Neuron (in vitro differentiated cells): ENCODE data around the gene FASTKD3.

Experiments
- H2AFZ ChIP-seq: one replicate; pipeline ENCODE4 v1.6.1; 2013; ENCODE audit warnings: low read depth, mild to moderate bottlenecking, inconsistent platforms, low read length, moderate library complexity
- H3K27me3 ChIP-seq: one replicate; pipeline ENCODE4 v1.6.1; 2013; ENCODE audit warnings: low read length; ENCODE audit not compliant: insufficient read depth
- H3K36me3 ChIP-seq: one replicate; pipeline ENCODE4 v1.6.1; 2013; ENCODE audit warnings: low read length; ENCODE audit not compliant: insufficient read depth
- H3K4me1 ChIP-seq: one replicate; pipeline ENCODE4 v1.6.1; 2013; ENCODE audit warnings: low read length; ENCODE audit not compliant: insufficient read depth
- H3K4me3 ChIP-seq: 2 replicates; pipeline ENCODE4 v1.5.1; 2013; ENCODE audit warnings: mild to moderate bottlenecking, low read length, moderate library complexity
- H3K9me3 ChIP-seq: one replicate; pipeline ENCODE4 v1.6.1; 2013; ENCODE audit warnings: low read length

The FASTKD3 gene

GRCh38 chr5:7851617-7852289 is 17.1 kb downstream of the FASTKD3 start:
- H3K4me1 ChIP-seq = peaks cover 7% of the 10 kb centered on the region
- no peaks in the 10 kb centered on the region for H3K36me3 ChIP-seq
- no peaks in the 10 kb centered on the region for H3K9me3 ChIP-seq
- no peak overlapping the region for H2AFZ ChIP-seq
- H3K4me3 ChIP-seq = no peak overlapping the region
- no peaks in the 10 kb centered on the region for H3K27me3 ChIP-seq

DNA sequence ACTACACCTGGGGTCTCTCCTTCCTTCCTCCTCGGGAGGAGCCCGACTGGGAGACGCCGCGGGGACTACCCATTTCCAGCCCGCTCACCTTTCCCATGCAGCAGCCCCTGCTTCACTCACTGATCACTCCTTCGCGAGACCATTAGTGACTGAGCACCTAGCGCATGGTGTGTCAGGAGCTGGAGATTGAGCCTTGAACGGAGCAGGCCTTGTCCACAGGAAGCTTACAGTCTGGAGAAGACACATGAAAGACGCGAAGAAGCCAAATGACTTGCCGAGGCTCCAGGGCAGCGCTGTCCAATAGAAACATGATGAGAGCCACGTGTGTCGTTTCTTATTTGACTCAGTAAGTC is 17.6 kb downstream of the FASTKD3 start:
- H3K4me3 ChIP-seq = peak overlapping the region; percentile 53

DNA sequence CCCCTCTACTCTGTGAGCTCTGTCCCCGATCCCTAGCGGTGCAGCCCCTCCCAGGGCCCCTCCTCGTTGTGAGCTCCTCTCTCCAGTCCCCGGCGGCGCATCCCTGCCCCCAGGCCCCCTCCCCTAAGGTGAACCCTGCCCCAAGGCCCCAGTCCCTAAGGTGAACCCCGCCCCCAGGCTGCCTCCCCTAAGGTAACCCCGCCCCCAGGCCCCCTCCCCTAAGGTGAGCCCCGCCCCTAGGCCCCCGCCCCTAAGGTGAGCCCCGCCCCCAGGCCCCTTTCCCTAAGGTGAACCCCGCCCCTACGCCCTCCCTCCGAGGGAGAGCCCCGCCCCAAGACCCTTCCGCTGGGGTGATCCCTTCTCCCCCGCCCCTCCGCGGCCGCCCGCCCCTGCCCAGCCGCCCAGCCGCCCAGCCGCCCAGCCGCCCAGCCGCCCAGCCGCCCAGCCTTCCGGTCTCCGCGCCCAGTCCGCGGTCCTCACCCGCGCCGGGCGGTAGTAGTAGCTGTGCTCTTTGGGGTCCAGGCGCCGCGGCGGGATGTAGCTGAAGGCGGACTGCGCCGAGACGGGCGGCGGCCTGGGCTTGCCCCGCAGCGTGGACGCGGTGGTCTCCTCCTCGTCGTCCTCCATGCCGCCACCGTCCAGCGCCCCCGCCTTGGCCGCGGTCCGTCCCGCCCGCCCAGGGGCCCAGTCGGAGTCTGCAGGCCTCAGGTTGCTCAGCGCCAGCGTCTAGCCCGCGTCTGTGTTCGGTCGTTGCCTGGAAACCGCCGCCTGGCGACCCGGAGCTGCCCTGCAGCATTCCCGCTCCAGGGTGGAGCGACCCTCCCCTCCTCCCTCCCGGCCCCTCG is 18.2 kb downstream of the FASTKD3 start, which contains the start of gene CFAP90:
Gene CFAP90 (minus strand): TSS at position 739 of the 845 bp plus-strand sequence. CDS start 112 bp downstream, at position 627.
- peaks cover 7% of the 10 kb centered on the region for H3K4me1 ChIP-seq
- no peaks in the 10 kb centered on the region for H3K36me3 ChIP-seq
- peak within 1 kb of the TSS; percentile 96 for H2AFZ ChIP-seq
- no peaks in the 10 kb centered on the region for H3K27me3 ChIP-seq
- peak within 1 kb of the TSS; percentile 53 for H3K4me3 ChIP-seq
- H3K9me3 ChIP-seq = no peaks in the 10 kb centered on the region

More for the DNA sequence above, 17.6 kb downstream of the FASTKD3 start:
- Histone ChIP-seq H3K4me1 (peaks cover 7% of the 10 kb centered on the region), H3K27me3 (no peaks in the 10 kb centered on the region), H2AFZ (peak overlapping the region; percentile 87), H3K9me3 (no peaks in the 10 kb centered on the region), H3K36me3 (no peaks in the 10 kb centered on the region)

DNA sequence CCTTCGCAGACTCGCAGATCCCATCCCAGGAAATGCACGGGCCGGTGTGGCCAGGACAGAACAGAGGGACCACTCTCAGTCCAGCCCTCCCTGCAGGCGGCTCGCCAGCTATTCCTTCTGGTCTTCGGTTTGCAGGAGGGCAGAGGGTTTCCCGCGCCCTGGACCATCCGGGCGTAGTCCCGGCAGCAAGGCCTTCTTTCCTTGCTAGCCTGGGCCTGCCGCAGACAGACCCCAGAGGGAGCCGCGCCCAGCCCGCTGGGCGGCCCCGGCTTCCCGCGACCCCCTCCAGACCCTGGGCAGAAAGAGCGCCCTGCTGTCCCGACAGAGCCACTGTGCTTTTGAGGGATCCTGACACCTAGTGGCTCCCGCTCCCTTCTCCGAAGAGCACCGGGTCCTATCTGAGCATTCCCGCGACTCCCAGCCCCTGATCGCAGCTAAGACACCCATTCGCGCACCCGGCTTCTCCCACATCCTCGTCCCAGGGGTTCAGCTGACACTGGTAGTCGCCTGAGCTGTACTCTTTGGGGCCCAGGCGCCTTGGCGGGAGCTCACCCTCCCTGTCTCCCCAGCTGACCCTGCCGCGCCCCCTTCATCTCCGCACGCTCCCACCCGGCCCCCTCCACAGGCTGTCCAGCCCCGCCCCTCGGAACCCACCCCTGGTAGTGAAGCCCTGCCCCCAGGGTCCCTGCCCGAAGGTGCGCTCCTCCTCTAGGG is 19.0 kb downstream of the FASTKD3 start:
- peak overlapping the region; percentile 96 for H2AFZ ChIP-seq
- H3K9me3 ChIP-seq = no peaks in the 10 kb centered on the region
- H3K27me3 ChIP-seq = no peaks in the 10 kb centered on the region
- no peaks in the 10 kb centered on the region for H3K36me3 ChIP-seq
- peaks cover 7% of the 10 kb centered on the region for H3K4me1 ChIP-seq
- H3K4me3 ChIP-seq = peak overlapping the region; percentile 50

- Histone ChIP-seq H2AFZ (no peak overlapping the region), H3K36me3 (no peaks in the 10 kb centered on the region), H3K27me3 (no peaks in the 10 kb centered on the region), H3K9me3 (no peaks in the 10 kb centered on the region), H3K4me3 (no peak overlapping the region), H3K4me1 (peaks cover 7% of the 10 kb centered on the region)
Observed at GRCh38 chr5:7848296-7848695, 20.5 kb downstream of the FASTKD3 start.

- H3K4me3 ChIP-seq = no peak overlapping the region
- H3K4me1 ChIP-seq = peaks cover 7% of the 10 kb centered on the region
- no peak overlapping the region for H2AFZ ChIP-seq
- no peaks in the 10 kb centered on the region for H3K36me3 ChIP-seq
- H3K9me3 ChIP-seq = no peaks in the 10 kb centered on the region
- no peaks in the 10 kb centered on the region for H3K27me3 ChIP-seq
Observed at GRCh38 chr5:7846327-7846726, 22.5 kb downstream of the FASTKD3 start.

DNA sequence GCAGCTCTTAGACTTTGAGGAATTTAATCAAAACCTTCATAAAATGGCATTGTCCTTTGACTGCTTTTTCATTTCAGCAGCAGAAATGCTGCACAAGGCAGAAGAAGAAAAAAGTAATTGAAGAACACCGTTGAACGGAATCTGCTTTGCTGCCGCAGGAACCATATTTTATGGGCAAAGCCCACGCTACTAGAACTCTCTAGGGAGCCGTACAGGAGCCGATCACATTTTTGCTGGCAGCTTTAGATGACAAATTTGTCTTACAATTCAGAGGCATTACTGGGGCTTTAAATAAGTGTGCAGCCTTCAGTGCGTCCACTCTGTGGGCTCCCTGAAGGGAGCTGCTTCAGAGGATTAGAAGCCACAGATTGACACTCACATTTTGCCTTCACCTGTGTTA is 23.3 kb downstream of the FASTKD3 start:
- Histone ChIP-seq H3K27me3 (no peaks in the 10 kb centered on the region), H2AFZ (no peak overlapping the region), H3K4me3 (no peak overlapping the region), H3K36me3 (no peaks in the 10 kb centered on the region), H3K9me3 (no peaks in the 10 kb centered on the region), H3K4me1 (peaks cover 7% of the 10 kb centered on the region)

GRCh38 chr5:7844901-7845300 is 23.9 kb downstream of the FASTKD3 start:
- no peak overlapping the region for H2AFZ ChIP-seq
- H3K27me3 ChIP-seq = no peaks in the 10 kb centered on the region
- H3K9me3 ChIP-seq = no peaks in the 10 kb centered on the region
- H3K36me3 ChIP-seq = no peaks in the 10 kb centered on the region
- H3K4me3 ChIP-seq = no peak overlapping the region
- H3K4me1 ChIP-seq = peaks cover 7% of the 10 kb centered on the region

- H3K27me3 ChIP-seq = no peaks in the 10 kb centered on the region
Observed at GRCh38 chr5:7842531-7842930, 26.3 kb downstream of the FASTKD3 start.

GRCh38 chr5:7837403-7837802 is 31.4 kb downstream of the FASTKD3 start:
- Histone ChIP-seq H2AFZ (no peak overlapping the region), H3K36me3 (no peaks in the 10 kb centered on the region), H3K4me3 (no peak overlapping the region), H3K9me3 (no peaks in the 10 kb centered on the region), H3K27me3 (no peaks in the 10 kb centered on the region), H3K4me1 (no peaks in the 10 kb centered on the region)

More at GRCh38 chr5:7842531-7842930, 26.3 kb downstream of the FASTKD3 start:
- no peaks in the 10 kb centered on the region for H3K4me1 ChIP-seq
- H3K9me3 ChIP-seq = no peaks in the 10 kb centered on the region
- H3K4me3 ChIP-seq = no peak overlapping the region
- H3K36me3 ChIP-seq = no peaks in the 10 kb centered on the region
- H2AFZ ChIP-seq = no peak overlapping the region

GRCh38 chr5:7834982-7835381 is 33.8 kb downstream of the FASTKD3 start:
- Histone ChIP-seq H3K9me3 (no peaks in the 10 kb centered on the region), H3K27me3 (no peaks in the 10 kb centered on the region), H3K36me3 (no peaks in the 10 kb centered on the region), H2AFZ (no peak overlapping the region), H3K4me3 (no peak overlapping the region), H3K4me1 (no peaks in the 10 kb centered on the region)

DNA sequence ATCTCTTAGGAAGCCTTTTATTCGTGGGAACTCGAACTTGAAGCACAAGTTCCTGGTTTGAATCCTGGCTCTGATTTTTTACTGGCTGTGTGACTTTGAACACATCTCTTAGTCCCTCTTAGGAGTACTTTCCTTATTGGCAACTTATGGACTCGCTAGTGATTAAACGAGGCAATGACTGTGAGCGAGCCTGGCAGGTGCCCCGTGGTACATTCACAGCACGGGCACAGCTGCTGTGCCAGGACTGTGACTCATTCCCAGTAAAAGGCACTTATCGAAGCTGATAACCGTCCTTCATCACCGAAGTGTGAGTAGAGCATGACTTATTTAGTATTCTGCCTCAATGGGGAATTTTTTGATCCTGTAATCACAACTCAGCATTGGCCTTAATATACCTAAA is 40.6 kb downstream of the FASTKD3 start:
- Histone ChIP-seq H3K4me1 (no peaks in the 10 kb centered on the region), H3K9me3 (no peaks in the 10 kb centered on the region), H3K27me3 (no peaks in the 10 kb centered on the region), H3K4me3 (no peak overlapping the region), H2AFZ (no peak overlapping the region), H3K36me3 (no peaks in the 10 kb centered on the region)

GRCh38 chr5:7827610-7828009 is 41.2 kb downstream of the FASTKD3 start:
- Histone ChIP-seq H3K27me3 (no peaks in the 10 kb centered on the region), H3K36me3 (no peaks in the 10 kb centered on the region), H2AFZ (no peak overlapping the region), H3K9me3 (no peaks in the 10 kb centered on the region), H3K4me1 (no peaks in the 10 kb centered on the region), H3K4me3 (no peak overlapping the region)
